Neutrophil (primary cell): Measurements from ENCODE around the gene CABP1.

Experiments
- H3K27ac ChIP-seq: fragments of 200-600 bp; sonication (generic); 2 replicates; pipeline ENCODE4 v1.5.1; 2016; ENCODE audit warnings: mild to moderate bottlenecking, moderate library complexity
- H3K27me3 ChIP-seq: fragments of 200-600 bp; sonication (generic); 2 replicates; pipeline ENCODE4 v1.6.0; 2016; ENCODE audit warnings: mild to moderate bottlenecking
- H3K36me3 ChIP-seq: fragments of 200-600 bp; sonication (generic); 2 replicates; pipeline ENCODE4 v1.5.1; 2017
- H3K4me1 ChIP-seq, 2 experiments: fragments of 200-600 bp in 1 of 2; sonication (generic) in 1 of 2; 1 replicate in 1 of 2; 2 replicates in 1 of 2; pipeline versions ENCODE4 v1.5.1 to v1.6.1; 2013 to 2016; ENCODE audit warnings: low read depth in 1 of 2, low read length in 1 of 2, mild to moderate bottlenecking in 1 of 2, moderate library complexity in 1 of 2; ENCODE audit not compliant: control insufficient read depth in 1 of 2, insufficient read depth in 1 of 2
- H3K4me3 ChIP-seq, 2 experiments: fragments of 200-600 bp in 1 of 2; sonication (generic) in 1 of 2; 1 replicate in 1 of 2; 2 replicates in 1 of 2; pipeline ENCODE4 v1.5.1; 2013 to 2016; ENCODE audit warnings: low read depth in 1 of 2, low read length in 1 of 2, mild to moderate bottlenecking in 1 of 2, moderate library complexity in 1 of 2
- H3K9me3 ChIP-seq: fragments of 200-600 bp; sonication (generic); 2 replicates; pipeline ENCODE4 v1.5.1; 2016
- CTCF ChIP-seq: fragments of 200-600 bp; sonication (generic); IDR thresholded peaks from 2 replicates; pipeline ENCODE4 v1.5.1; 2016; ENCODE audit warnings: antibody characterized with exemption

CABP1 gene

GRCh38 chr12:120677765-120678473, 37.5 kb downstream of the CABP1 start:
- no peaks in the 10 kb centered on the region for H3K9me3 ChIP-seq
- TF ChIP-seq CTCF, result no peak
- H3K27me3 ChIP-seq, result no peaks in the 10 kb centered on the region
- no peak overlapping the region for H3K27ac ChIP-seq
- H3K4me3 ChIP-seq, result no peak overlapping the region
- H3K4me1 ChIP-seq, result no peaks in the 10 kb centered on the region
- H3K36me3 ChIP-seq, result no peaks in the 10 kb centered on the region

- H3K27ac ChIP-seq, result no peak overlapping the region
- no peak for TF ChIP-seq CTCF
- no peak overlapping the region for H3K4me3 ChIP-seq
- H3K36me3 ChIP-seq, result no peaks in the 10 kb centered on the region
- H3K9me3 ChIP-seq, result no peaks in the 10 kb centered on the region
- H3K4me1 ChIP-seq, result no peaks in the 10 kb centered on the region
- H3K27me3 ChIP-seq, result no peaks in the 10 kb centered on the region
Measured at GRCh38 chr12:120678572-120678971, 38.1 kb downstream of the CABP1 start.

- Histone ChIP-seq H3K36me3 (no peaks in the 10 kb centered on the region), H3K4me1 (peaks cover 7 to 8% of the 10 kb centered on the region in 2 experiments), H3K9me3 (no peaks in the 10 kb centered on the region), H3K27me3 (no peaks in the 10 kb centered on the region), H3K27ac (no peak overlapping the region), H3K4me3 (no peak overlapping the region)
- TF ChIP-seq CTCF, result no peak
Measured at GRCh38 chr12:120680165-120680738, 39.8 kb downstream of the CABP1 start.

- Histone ChIP-seq H3K27me3 (no peaks in the 10 kb centered on the region), H3K9me3 (no peaks in the 10 kb centered on the region), H3K4me3 (no peak overlapping the region), H3K27ac (peak overlapping the region; percentile 33), H3K36me3 (no peaks in the 10 kb centered on the region), H3K4me1 (peaks cover 41 to 43% of the 10 kb centered on the region in 2 experiments)
- TF ChIP-seq CTCF, result no peak
Measured at GRCh38 chr12:120684523-120684932, 44.1 kb downstream of the CABP1 start.

- Histone ChIP-seq H3K27me3 (no peaks in the 10 kb centered on the region), H3K27ac (peak overlapping the region; percentile 92), H3K36me3 (no peaks in the 10 kb centered on the region), H3K4me3 (peak overlapping the region in 1 of 2 experiments; percentile 97), H3K9me3 (no peaks in the 10 kb centered on the region), H3K4me1 (peaks cover 43 to 46% of the 10 kb centered on the region in 2 experiments)
- TF ChIP-seq CTCF, result no peak
Measured at GRCh38 chr12:120685522-120685921, 45.1 kb downstream of the CABP1 start.
